Naive thymus-derived CD4-positive, alpha-beta T cell (primary cell): ENCODE data around the gene ZNF563. TPM values are rescaled to one million over a fixed set of nuclear protein-coding genes. Genes with fewer than 3 reads are reported as not detected.
"Not testable (repeated sequence)": the region's sequence is repeated elsewhere in the genome, so short reads cannot be mapped to it uniquely, and the experiment has no call there.

ENCODE experiments used
- ATAC-seq: fragments of 150-1000 bp; cut with Tn5 transposase; 2 replicates; pipeline ENCODE4 v1.10.0; 2021; ENCODE audit warnings: mild to moderate bottlenecking, moderate library complexity
- CTCF ChIA-PET: fragments of 350-600 bp; sonication (Branson Sonifier 250); formaldehyde crosslinking; loops from one replicate; lab custom pipeline; 2021; ENCODE audit warnings: antibody characterized with exemption; lab: Charles Lee
- POLR2A ChIA-PET: fragments of 350-600 bp; sonication (Branson Sonifier 250); formaldehyde crosslinking; loops from one replicate; lab custom pipeline; 2021; ENCODE audit warnings: antibody characterized with exemption, inconsistent platforms; lab: Charles Lee
- DNase-seq, 9 donors: peaks; one replicate each; pipeline versions ENCODE4 v3.0.0 to v3.0.0-alpha.2; 2020 to 2022; ENCODE audit warnings: mixed read lengths in 1 of 9
- H3K27ac ChIP-seq: one replicate; pipeline ENCODE4 v1.7.0; 2013; ENCODE audit warnings: mild to moderate bottlenecking, low read depth, low read length, moderate library complexity
- H3K27me3 ChIP-seq, 2 donors: one replicate each; pipeline ENCODE4 v1.7.0; 2013; ENCODE audit warnings: low read length in 2 of 2, mild to moderate bottlenecking in 2 of 2, moderate library complexity in 2 of 2; ENCODE audit not compliant: control insufficient read depth in 2 of 2, insufficient read depth in 2 of 2
- H3K36me3 ChIP-seq, 3 experiments: 1 replicate in 2 of 3; 2 replicates in 1 of 3; pipeline ENCODE4 v1.7.0; 2013; ENCODE audit warnings: low read length in 3 of 3, mild to moderate bottlenecking in 3 of 3, moderate library complexity in 1 of 3; ENCODE audit not compliant: insufficient read depth in 3 of 3, control insufficient read depth in 2 of 3
- H3K4me1 ChIP-seq, 2 donors: one replicate each; pipeline ENCODE4 v1.7.0; 2013; ENCODE audit warnings: low read length in 2 of 2, mild to moderate bottlenecking in 2 of 2, moderate library complexity in 1 of 2; ENCODE audit not compliant: control insufficient read depth in 2 of 2, insufficient read depth in 2 of 2
- H3K4me3 ChIP-seq: 2 replicates; pipeline ENCODE4 v1.7.0; 2013; ENCODE audit warnings: mild to moderate bottlenecking, low read length
- H3K9me3 ChIP-seq, 3 experiments: 1 replicate in 2 of 3; 2 replicates in 1 of 3; pipeline ENCODE4 v1.7.0; 2013; ENCODE audit warnings: low read length in 3 of 3; ENCODE audit not compliant: control insufficient read depth in 2 of 3
- H3K27ac Mint-ChIP-seq, 9 donors: one replicate each; pipeline ENCODE4 v1.8.0; 2020 to 2022; ENCODE audit warnings: mixed read lengths in 9 of 9, mild to moderate bottlenecking in 8 of 9, moderate library complexity in 5 of 9, inconsistent platforms in 2 of 9
- H3K27me3 Mint-ChIP-seq, 5 donors: one replicate each; pipeline ENCODE4 v1.8.0; 2021 to 2022; ENCODE audit warnings: mixed read lengths in 5 of 5, mild to moderate bottlenecking in 1 of 5
- H3K36me3 Mint-ChIP-seq, 5 donors: one replicate each; pipeline ENCODE4 v1.8.0; 2020 to 2022; ENCODE audit warnings: mixed read lengths in 5 of 5, mild to moderate bottlenecking in 3 of 5, inconsistent platforms in 1 of 5
- H3K4me1 Mint-ChIP-seq, 7 donors: one replicate each; pipeline ENCODE4 v1.8.0; 2020 to 2022; ENCODE audit warnings: mixed read lengths in 7 of 7, mild to moderate bottlenecking in 3 of 7, inconsistent platforms in 1 of 7
- H3K4me3 Mint-ChIP-seq, 10 donors: one replicate each; pipeline ENCODE4 v1.8.0; 2020 to 2022; ENCODE audit warnings: mild to moderate bottlenecking in 10 of 10, mixed read lengths in 10 of 10, moderate library complexity in 6 of 10, inconsistent platforms in 2 of 10
- H3K9me3 Mint-ChIP-seq, 11 donors: one replicate each; pipeline ENCODE4 v1.8.0; 2020 to 2022; ENCODE audit warnings: mixed read lengths in 11 of 11, mild to moderate bottlenecking in 4 of 11, inconsistent platforms in 1 of 11, moderate library complexity in 1 of 11
- intact Hi-C, 2 donors: fragments of 100-400 bp; cut with micrococcal nuclease; formaldehyde crosslinking; loops; one replicate each; pipeline ENCODE4 v1.15.1; 2023
- polyA plus RNA-seq, 2 donors: library from polyadenylated mRNA; unstranded; fragments of 300-500 nt; fragmentation: Illumina TruSeq; gene quantifications; one replicate each; pipeline ENCODE4 v1.2.3, GENCODE V29; 2021
- total RNA-seq, 6 experiments: library from RNA in 5 of 6; stranded (reverse) in 5 of 6; gene quantifications; 1 replicate in 5 of 6; 2 replicates in 1 of 6; pipeline ENCODE4 v1.2.3 and lab custom pipeline; 2021 to 2026

ZNF563 gene
- total and polyA plus RNA-seq, 7 experiments from 2014 or later: 2.8 to 23.2 (median 6.8) TPM

GRCh38 chr19:12364391-12365235 lies 31.2 kb upstream of the ZNF563 start:
- H3K27me3 Mint-ChIP-seq: peaks cover 0 to 10% (median 0%) of the 10 kb centered on the region in 5 donors
- H3K4me3 Mint-ChIP-seq: peak overlapping the region; percentile 84 to 99 (median 96)
- peaks cover 0 to 5% (median 0%) of the 10 kb centered on the region in 3 experiments for H3K36me3 ChIP-seq
- ATAC-seq (no peak), DNase-seq (peak in 1 of 9 donors; percentile 5)
- H3K4me1 ChIP-seq: peaks cover 7 to 10% of the 10 kb centered on the region in 2 donors
- H3K4me1 Mint-ChIP-seq: peaks cover 0 to 33% (median 24%) of the 10 kb centered on the region in 7 donors
- ChIA-PET CTCF (interaction anchor here (1.0 to 1.3 kb wide), 4 partner anchors 12 to 201 kb away, joined by 3 to 4 read pairs (median 4); partner anchors contain the start of genes ZNF136 and ZNF563), POLR2A (interaction anchor here (0.6 to 2.3 kb wide), 7 partner anchors 32 to 165 kb away, joined by 3 to 26 read pairs (median 3); partner anchors contain the start of genes ZNF44 and ZNF563)
- intact Hi-C loops: loop anchor here (1.0 to 2.0 kb wide), 8 partner anchors 31 to 187 kb away; partner anchors contain the start of genes ZNF44 (in 2 of the 2), ZNF563 (in 2 of the 2), ZNF799 (in 2 of the 2) and ZNF564 (in 1 of the 2)
- H3K27ac ChIP-seq: peak overlapping the region; percentile 68
- peak overlapping the region in 8 of 9 donors; percentile 48 to 88 (median 78) for H3K27ac Mint-ChIP-seq
- H3K4me3 ChIP-seq: peak overlapping the region; percentile 66
- no peaks in the 10 kb centered on the region for H3K9me3 ChIP-seq
- H3K27me3 ChIP-seq: no peaks in the 10 kb centered on the region
- peaks cover 0 to 8% (median 3%) of the 10 kb centered on the region in 5 donors for H3K36me3 Mint-ChIP-seq
- peaks cover 0 to 18% (median 0%) of the 10 kb centered on the region in 11 donors for H3K9me3 Mint-ChIP-seq

GRCh38 chr19:12362236-12362635 lies 28.8 kb upstream of the ZNF563 start:
- peaks cover 0 to 33% (median 24%) of the 10 kb centered on the region in 7 donors for H3K4me1 Mint-ChIP-seq

GRCh38 chr19:12353375-12353774 lies 19.9 kb upstream of the ZNF563 start:
- CTCF ChIA-PET: no interaction called here
- H3K4me1 Mint-ChIP-seq: no peaks in the 10 kb centered on the region
- no peaks in the 10 kb centered on the region for H3K4me1 ChIP-seq
- peaks cover 0 to 19% (median 0%) of the 10 kb centered on the region in 3 experiments for H3K36me3 ChIP-seq
- H3K27me3 ChIP-seq: no peaks in the 10 kb centered on the region
- H3K4me3 Mint-ChIP-seq: no peak overlapping the region
- intact Hi-C loops: no loop called here
- no peak overlapping the region for H3K27ac ChIP-seq
- H3K36me3 Mint-ChIP-seq: peaks cover 31 to 63% (median 56%) of the 10 kb centered on the region in 5 donors
- ATAC-seq: no peak
- POLR2A ChIA-PET: interaction anchor here (1.3 to 1.5 kb wide), 2 partner anchors 20 to 22 kb away, joined by 3 to 5 read pairs; partner anchors contain the start of gene ZNF563
- H3K9me3 ChIP-seq: peaks cover 9 to 59% (median 14%) of the 10 kb centered on the region in 3 experiments
- no peak for DNase-seq
- H3K9me3 Mint-ChIP-seq: peaks cover 15 to 89% (median 56%) of the 10 kb centered on the region in 11 donors
- no peak overlapping the region for H3K27ac Mint-ChIP-seq
- H3K4me3 ChIP-seq: no peak overlapping the region
- no peaks in the 10 kb centered on the region for H3K27me3 Mint-ChIP-seq

More at GRCh38 chr19:12362236-12362635, 28.8 kb upstream of the ZNF563 start:
- CTCF ChIA-PET, H3K36me3 ChIP-seq, H3K4me3 Mint-ChIP-seq, POLR2A ChIA-PET, H3K27ac Mint-ChIP-seq, ATAC-seq, H3K27me3 Mint-ChIP-seq, intact Hi-C loops, H3K27me3 ChIP-seq, H3K4me3 ChIP-seq, DNase-seq, H3K27ac ChIP-seq, H3K9me3 ChIP-seq: not testable (repeated sequence)
- peaks cover 7 to 10% of the 10 kb centered on the region in 2 donors for H3K4me1 ChIP-seq
- H3K36me3 Mint-ChIP-seq: peaks cover 4 to 12% (median 10%) of the 10 kb centered on the region in 5 donors
- H3K9me3 Mint-ChIP-seq: peaks cover 0 to 21% (median 5%) of the 10 kb centered on the region in 11 donors

- H3K36me3 ChIP-seq: peaks cover 0 to 19% (median 0%) of the 10 kb centered on the region in 3 experiments
- H3K4me3 ChIP-seq: no peak overlapping the region
- H3K27me3 Mint-ChIP-seq: no peaks in the 10 kb centered on the region
- H3K27me3 ChIP-seq: no peaks in the 10 kb centered on the region
- no peak overlapping the region for H3K27ac ChIP-seq
- H3K9me3 Mint-ChIP-seq: peaks cover 15 to 84% (median 56%) of the 10 kb centered on the region in 11 donors
- no peak overlapping the region for H3K4me3 Mint-ChIP-seq
- ChIA-PET CTCF (no interaction called here), POLR2A (no interaction called here)
- no peak for ATAC-seq
- H3K36me3 Mint-ChIP-seq: peaks cover 30 to 56% (median 51%) of the 10 kb centered on the region in 5 donors
- no peak overlapping the region for H3K27ac Mint-ChIP-seq
- intact Hi-C loops: no loop called here
- DNase-seq: no peak
- H3K9me3 ChIP-seq: peaks cover 9 to 63% (median 14%) of the 10 kb centered on the region in 3 experiments
- no peaks in the 10 kb centered on the region for H3K4me1 ChIP-seq
- peaks cover 0 to 2% (median 0%) of the 10 kb centered on the region in 7 donors for H3K4me1 Mint-ChIP-seq
Measured at GRCh38 chr19:12350890-12351197, 17.4 kb upstream of the ZNF563 start.

- CTCF ChIA-PET: no interaction called here
- H3K36me3 Mint-ChIP-seq: peaks cover 30 to 58% (median 51%) of the 10 kb centered on the region in 5 donors
- Histone ChIP-seq H3K4me1 (no peaks in the 10 kb centered on the region), H3K9me3 (peaks cover 9 to 61% (median 14%) of the 10 kb centered on the region in 3 experiments), H3K27ac (no peak overlapping the region), H3K4me3 (no peak overlapping the region), H3K36me3 (peaks cover 0 to 19% (median 0%) of the 10 kb centered on the region in 3 experiments), H3K27me3 (no peaks in the 10 kb centered on the region)
- DNase-seq: no peak
- H3K27ac Mint-ChIP-seq: no peak overlapping the region
- intact Hi-C loops: no loop called here
- H3K4me3 Mint-ChIP-seq: no peak overlapping the region
- H3K27me3 Mint-ChIP-seq: no peaks in the 10 kb centered on the region
- ATAC-seq: no peak
- peaks cover 0 to 2% (median 0%) of the 10 kb centered on the region in 7 donors for H3K4me1 Mint-ChIP-seq
- H3K9me3 Mint-ChIP-seq: peaks cover 15 to 86% (median 59%) of the 10 kb centered on the region in 11 donors
- POLR2A ChIA-PET: no interaction called here
Measured at GRCh38 chr19:12350185-12350889, 16.9 kb upstream of the ZNF563 start.

GRCh38 chr19:12346896-12347295 lies 13.5 kb upstream of the ZNF563 start:
- no peaks in the 10 kb centered on the region for H3K4me1 ChIP-seq
- no peak overlapping the region for H3K4me3 ChIP-seq
- Mint-ChIP-seq H3K27me3 (no peaks in the 10 kb centered on the region), H3K27ac (peak overlapping the region in 1 of 9 donors; percentile 36), H3K36me3 (peaks cover 18 to 40% (median 28%) of the 10 kb centered on the region in 5 donors), H3K4me1 (peaks cover 0 to 2% (median 0%) of the 10 kb centered on the region in 7 donors), H3K9me3 (peaks cover 11 to 77% (median 43%) of the 10 kb centered on the region in 11 donors), H3K4me3 (no peak overlapping the region)
- intact Hi-C loops: loop anchor here in 1 of 2 donors (1.0 to 10.0 kb wide), 3 partner anchors 145 to 292 kb away; partner anchors contain the start of genes ZNF20 and ZNF878
- no peak overlapping the region for H3K27ac ChIP-seq
- ATAC-seq: peak; percentile 68
- ChIA-PET CTCF (interaction anchor here (0.6 to 1.0 kb wide), 3 partner anchors 58 to 788 kb away, joined by 3 read pairs; partner anchors contain the start of gene ELOF1), POLR2A (no interaction called here)
- no peaks in the 10 kb centered on the region for H3K27me3 ChIP-seq
- H3K9me3 ChIP-seq: peaks cover 9 to 34% (median 11%) of the 10 kb centered on the region in 3 experiments
- peak in 5 of 9 donors; percentile 19 to 52 (median 32) for DNase-seq
- peaks cover 0 to 11% (median 0%) of the 10 kb centered on the region in 3 experiments for H3K36me3 ChIP-seq
